Neural progenitor cell (in vitro differentiated cells): ENCODE data around the gene PTGDS. TPM values are rescaled to one million over a fixed set of nuclear protein-coding genes. Genes with fewer than 3 reads are reported as not detected.

ENCODE experiments used
- DNase-seq: peaks from one replicate; pipeline ENCODE4 v3.0.0-alpha.2; 2016; ENCODE audit warnings: low spot score
- H2AFZ ChIP-seq: fragments of 200-600 bp; sonication (generic); replicated peaks from 2 replicates; pipeline ENCODE4 v1.6.1; 2016; ENCODE audit warnings: antibody characterized with exemption
- H3F3A ChIP-seq: fragments of 200-600 bp; sonication (generic); 2 replicates; pipeline ENCODE4 v1.6.1; 2016; ENCODE audit warnings: antibody characterized with exemption, low read depth
- H3K27ac ChIP-seq: fragments of 200-600 bp; sonication (generic); 2 replicates; pipeline ENCODE4 v1.5.1; 2016; ENCODE audit warnings: mild to moderate bottlenecking
- H3K27me3 ChIP-seq: fragments of 200-600 bp; sonication (generic); 2 replicates; pipeline ENCODE4 v1.6.1; 2016; ENCODE audit warnings: mild to moderate bottlenecking, moderate library complexity
- H3K36me3 ChIP-seq: fragments of 200-600 bp; sonication (generic); 2 replicates; pipeline ENCODE4 v1.5.1; 2016
- H3K4me1 ChIP-seq: fragments of 200-600 bp; sonication (generic); 2 replicates; pipeline ENCODE4 v1.6.1; 2016; ENCODE audit warnings: mixed run types
- H3K4me2 ChIP-seq: fragments of 200-600 bp; sonication (generic); 2 replicates; pipeline ENCODE4 v1.6.1; 2016
- H3K4me3 ChIP-seq: fragments of 200-600 bp; sonication (generic); 2 replicates; pipeline ENCODE4 v1.5.1; 2016
- H3K79me2 ChIP-seq: fragments of 200-600 bp; sonication (generic); 2 replicates; pipeline ENCODE4 v1.6.1; 2016; ENCODE audit warnings: low read depth
- H3K9ac ChIP-seq: fragments of 200-600 bp; sonication (generic); 2 replicates; pipeline ENCODE4 v1.6.1; 2016
- H3K9me3 ChIP-seq: fragments of 200-600 bp; sonication (generic); 2 replicates; pipeline ENCODE4 v1.5.1; 2016; ENCODE audit warnings: low read depth
- H4K20me1 ChIP-seq: fragments of 200-600 bp; sonication (generic); 2 replicates; pipeline ENCODE4 v1.6.1; 2016; ENCODE audit warnings: low read depth
- H3K27ac Mint-ChIP-seq: 3 replicates; pipeline ENCODE4 v1.8.0; 2021; ENCODE audit warnings: mixed read lengths
- H3K27me3 Mint-ChIP-seq: 2 replicates; pipeline ENCODE4 v1.8.0; 2022; ENCODE audit warnings: low read depth, mild to moderate bottlenecking, inconsistent platforms, moderate library complexity, mixed read lengths; ENCODE audit not compliant: insufficient read depth
- H3K36me3 Mint-ChIP-seq: 3 replicates; pipeline ENCODE4 v1.8.0; 2021; ENCODE audit warnings: mixed read lengths
- H3K4me1 Mint-ChIP-seq: 3 replicates; pipeline ENCODE4 v1.8.0; 2021; ENCODE audit warnings: mixed read lengths
- H3K4me3 Mint-ChIP-seq: 3 replicates; pipeline ENCODE4 v1.8.0; 2021; ENCODE audit warnings: mild to moderate bottlenecking, moderate library complexity, mixed read lengths
- H3K9me3 Mint-ChIP-seq: 3 replicates; pipeline ENCODE4 v1.8.0; 2020; ENCODE audit warnings: mixed read lengths
- EZH2 ChIP-seq: fragments of 200-600 bp; sonication (generic); IDR thresholded peaks from 2 replicates; pipeline ENCODE4 v1.6.1; 2017; ENCODE audit warnings: antibody characterized with exemption, mild to moderate bottlenecking, moderate library complexity
- EZH2phosphoT487 ChIP-seq: fragments of 200-600 bp; sonication (generic); IDR thresholded peaks from 2 replicates; pipeline ENCODE4 v1.6.1; 2017; ENCODE audit warnings: antibody characterized with exemption
- total RNA-seq: library from RNA; depleted of rRNA; stranded (reverse); fragments of >200 nt; gene quantifications from 2 replicates; pipeline ENCODE4 v1.2.3, GENCODE V29; 2015; ENCODE audit warnings: low replicate concordance
- TF ChIP-seq, protein P1 (sequence below): fragments of 200-600 bp; sonication (generic); IDR thresholded peaks from 2 replicates; pipeline ENCODE4 v1.5.1; 2017; ENCODE audit warnings: antibody characterized with exemption, mild to moderate bottlenecking

The PTGDS gene
- total RNA-seq, 1 donor from 2014 or later = not detected

- Histone ChIP-seq H2AFZ (no peak overlapping the region), H3K79me2 (no peaks in the 10 kb centered on the region), H3K27ac (no peak overlapping the region), H3K9me3 (no peaks in the 10 kb centered on the region), H3K4me1 (no peaks in the 10 kb centered on the region), H3K4me3 (no peak overlapping the region), H4K20me1 (peaks cover 3% of the 10 kb centered on the region), H3K27me3 (no peaks in the 10 kb centered on the region), H3F3A (peaks cover 4% of the 10 kb centered on the region), H3K9ac (no peak overlapping the region), H3K36me3 (no peaks in the 10 kb centered on the region), H3K4me2 (no peak overlapping the region)
- Mint-ChIP-seq H3K4me1 (no peaks in the 10 kb centered on the region), H3K9me3 (peaks cover 5% of the 10 kb centered on the region), H3K36me3 (peaks cover 32% of the 10 kb centered on the region), H3K27me3 (peaks cover 3% of the 10 kb centered on the region), H3K27ac (no peak overlapping the region), H3K4me3 (no peak overlapping the region)
- no peak for DNase-seq
- TF ChIP-seq EZH2phosphoT487 (no peak), EZH2 (no peak)
- TF ChIP-seq, protein P1, sequence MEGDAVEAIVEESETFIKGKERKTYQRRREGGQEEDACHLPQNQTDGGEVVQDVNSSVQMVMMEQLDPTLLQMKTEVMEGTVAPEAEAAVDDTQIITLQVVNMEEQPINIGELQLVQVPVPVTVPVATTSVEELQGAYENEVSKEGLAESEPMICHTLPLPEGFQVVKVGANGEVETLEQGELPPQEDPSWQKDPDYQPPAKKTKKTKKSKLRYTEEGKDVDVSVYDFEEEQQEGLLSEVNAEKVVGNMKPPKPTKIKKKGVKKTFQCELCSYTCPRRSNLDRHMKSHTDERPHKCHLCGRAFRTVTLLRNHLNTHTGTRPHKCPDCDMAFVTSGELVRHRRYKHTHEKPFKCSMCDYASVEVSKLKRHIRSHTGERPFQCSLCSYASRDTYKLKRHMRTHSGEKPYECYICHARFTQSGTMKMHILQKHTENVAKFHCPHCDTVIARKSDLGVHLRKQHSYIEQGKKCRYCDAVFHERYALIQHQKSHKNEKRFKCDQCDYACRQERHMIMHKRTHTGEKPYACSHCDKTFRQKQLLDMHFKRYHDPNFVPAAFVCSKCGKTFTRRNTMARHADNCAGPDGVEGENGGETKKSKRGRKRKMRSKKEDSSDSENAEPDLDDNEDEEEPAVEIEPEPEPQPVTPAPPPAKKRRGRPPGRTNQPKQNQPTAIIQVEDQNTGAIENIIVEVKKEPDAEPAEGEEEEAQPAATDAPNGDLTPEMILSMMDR = no peak
These were observed 45.6 kb upstream of the PTGDS start for GRCh38 chr9:136931611-136932130.

DNA sequence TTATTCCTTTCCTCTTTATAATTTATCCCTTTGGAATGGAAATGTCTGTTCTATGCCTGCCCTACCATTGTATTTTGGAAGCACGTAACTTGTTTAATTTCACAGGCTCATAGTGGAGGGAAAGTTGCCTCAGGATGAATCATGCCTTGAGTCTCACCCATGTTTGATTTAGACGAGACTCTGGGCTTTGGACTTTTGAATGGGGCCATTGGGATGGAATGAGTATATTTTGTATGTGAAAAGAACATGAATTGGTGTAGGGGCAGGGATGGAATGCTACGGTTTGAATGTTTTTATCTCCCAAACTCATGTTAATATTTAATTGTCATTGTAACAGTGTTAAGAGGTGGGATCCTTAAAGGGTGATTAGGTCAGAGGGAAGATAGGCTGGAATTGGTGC is 43.0 kb upstream of the PTGDS start:
- no peaks in the 10 kb centered on the region for H3K4me1 ChIP-seq
- no peaks in the 10 kb centered on the region for H3K27me3 ChIP-seq
- peaks cover 38% of the 10 kb centered on the region for H3K36me3 Mint-ChIP-seq
- no peak overlapping the region for H2AFZ ChIP-seq
- DNase-seq = no peak
- no peak overlapping the region for H3K4me3 ChIP-seq
- H3K9me3 Mint-ChIP-seq = peaks cover 5% of the 10 kb centered on the region
- H3K4me2 ChIP-seq = no peak overlapping the region
- no peaks in the 10 kb centered on the region for H3K9me3 ChIP-seq
- H3K27me3 Mint-ChIP-seq = peaks cover 5% of the 10 kb centered on the region
- H3K27ac Mint-ChIP-seq = no peak overlapping the region
- H3K9ac ChIP-seq = no peak overlapping the region
- TF ChIP-seq, protein P1 = no peak
- TF ChIP-seq EZH2phosphoT487 = no peak
- no peak for TF ChIP-seq EZH2
- no peak overlapping the region for H3K4me3 Mint-ChIP-seq
- peaks cover 4% of the 10 kb centered on the region for H3F3A ChIP-seq
- H3K27ac ChIP-seq = no peak overlapping the region
- no peaks in the 10 kb centered on the region for H4K20me1 ChIP-seq
- no peaks in the 10 kb centered on the region for H3K79me2 ChIP-seq
- no peaks in the 10 kb centered on the region for H3K36me3 ChIP-seq
- H3K4me1 Mint-ChIP-seq = peaks cover 3% of the 10 kb centered on the region

DNA sequence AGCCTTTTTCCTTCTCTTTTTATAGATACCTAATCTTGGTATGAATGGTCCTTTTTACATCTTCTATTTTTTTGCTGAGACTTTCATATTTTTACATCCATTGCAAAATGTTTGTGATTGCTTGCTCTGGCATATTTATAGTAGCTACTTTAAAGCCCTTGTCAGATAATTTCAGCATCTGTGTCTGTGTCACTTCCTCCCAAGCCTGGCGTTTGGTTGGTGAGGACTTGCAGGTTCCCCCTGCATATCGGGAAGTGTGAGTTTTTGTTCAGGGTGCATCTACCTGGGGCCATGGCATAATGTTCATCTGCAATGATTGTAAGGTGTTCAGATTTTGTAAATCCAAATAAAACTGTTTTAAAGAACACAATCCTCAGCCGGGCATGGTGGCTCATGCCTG is 41.7 kb upstream of the PTGDS start:
- Mint-ChIP-seq H3K27ac (no peak overlapping the region), H3K36me3 (peaks cover 39% of the 10 kb centered on the region), H3K4me3 (no peak overlapping the region), H3K4me1 (peaks cover 3% of the 10 kb centered on the region), H3K27me3 (peaks cover 7% of the 10 kb centered on the region), H3K9me3 (peaks cover 5% of the 10 kb centered on the region)
- H3K9me3 ChIP-seq = no peaks in the 10 kb centered on the region
- H3K9ac ChIP-seq = no peak overlapping the region
- no peaks in the 10 kb centered on the region for H3K36me3 ChIP-seq
- no peak overlapping the region for H3K27ac ChIP-seq
- no peak overlapping the region for H2AFZ ChIP-seq
- peaks cover 5% of the 10 kb centered on the region for H4K20me1 ChIP-seq
- no peak overlapping the region for H3K4me2 ChIP-seq
- H3F3A ChIP-seq = peaks cover 4% of the 10 kb centered on the region
- H3K4me3 ChIP-seq = no peak overlapping the region
- H3K27me3 ChIP-seq = no peaks in the 10 kb centered on the region
- no peaks in the 10 kb centered on the region for H3K79me2 ChIP-seq
- H3K4me1 ChIP-seq = no peaks in the 10 kb centered on the region
- DNase-seq = no peak
- TF ChIP-seq EZH2 = no peak
- TF ChIP-seq, protein P1 = no peak
- no peak for TF ChIP-seq EZH2phosphoT487
